ENCODE results near the gene GOLM1. TPM values are rescaled to one million over a fixed set of nuclear protein-coding genes. Genes with fewer than 3 reads are reported as not detected.

The GOLM1 gene
- total and polyA plus RNA-seq, 2 donors, result 41.5 to 45.9 TPM

GRCh38 chr9:86042199-86042978 lies 57.0 kb downstream of the GOLM1 start:
- H3K27ac ChIP-seq (ENCODE audit: low read depth in 1 of 2, low read length in 1 of 2), result no peak overlapping the region
- H3K4me3 ChIP-seq (ENCODE audit: low read length in 2 of 2), result no peak overlapping the region
- H3K9me3 ChIP-seq (ENCODE audit: control insufficient read depth in 2 of 2, insufficient read depth in 1 of 2, low read length in 1 of 2), result no peaks in the 10 kb centered on the region
- 78% methylated on average over 5 of the region's 5 CpGs for WGBS
- H3K36me3 ChIP-seq (ENCODE audit: control insufficient read depth in 2 of 2, insufficient read depth in 2 of 2, low read length in 1 of 2), result no peaks in the 10 kb centered on the region
- no peak for DNase-seq (ENCODE audit: low read depth in 6 of 9, low spot score in 9 of 9)
- no peaks in the 10 kb centered on the region for H3K4me1 ChIP-seq (ENCODE audit: control insufficient read depth in 2 of 2, insufficient read depth in 2 of 2, low read length in 2 of 2)
- H3K27me3 ChIP-seq (ENCODE audit: control insufficient read depth in 2 of 2, insufficient read depth in 1 of 2, low read length in 1 of 2), result no peaks in the 10 kb centered on the region

- H3K27me3 ChIP-seq (ENCODE audit: control insufficient read depth in 2 of 2, insufficient read depth in 1 of 2, low read length in 1 of 2), result no peaks in the 10 kb centered on the region
- WGBS, result 88% methylated on average over 8 of the region's 8 CpGs
- no peak overlapping the region for H3K4me3 ChIP-seq (ENCODE audit: low read length in 2 of 2)
- H3K27ac ChIP-seq (ENCODE audit: low read depth in 1 of 2, low read length in 1 of 2), result no peak overlapping the region
- H3K4me1 ChIP-seq (ENCODE audit: control insufficient read depth in 2 of 2, insufficient read depth in 2 of 2, low read length in 2 of 2), result no peaks in the 10 kb centered on the region
- H3K9me3 ChIP-seq (ENCODE audit: control insufficient read depth in 2 of 2, insufficient read depth in 1 of 2, low read length in 1 of 2), result no peaks in the 10 kb centered on the region
- DNase-seq (ENCODE audit: low read depth in 6 of 9, low spot score in 9 of 9), result no peak
- no peaks in the 10 kb centered on the region for H3K36me3 ChIP-seq (ENCODE audit: control insufficient read depth in 2 of 2, insufficient read depth in 2 of 2, low read length in 1 of 2)
Observed at GRCh38 chr9:86041311-86041741, 58.0 kb downstream of the GOLM1 start.

GRCh38 chr9:86040861-86041155 lies 58.5 kb downstream of the GOLM1 start:
- no peaks in the 10 kb centered on the region for H3K4me1 ChIP-seq (ENCODE audit: control insufficient read depth in 2 of 2, insufficient read depth in 2 of 2, low read length in 2 of 2)
- H3K27me3 ChIP-seq (ENCODE audit: control insufficient read depth in 2 of 2, insufficient read depth in 1 of 2, low read length in 1 of 2), result no peaks in the 10 kb centered on the region
- H3K36me3 ChIP-seq (ENCODE audit: control insufficient read depth in 2 of 2, insufficient read depth in 2 of 2, low read length in 1 of 2), result no peaks in the 10 kb centered on the region
- 88% methylated on average over 3 of the region's 3 CpGs for WGBS
- no peak overlapping the region for H3K4me3 ChIP-seq (ENCODE audit: low read length in 2 of 2)
- no peak for DNase-seq (ENCODE audit: low read depth in 6 of 9, low spot score in 9 of 9)
- H3K27ac ChIP-seq (ENCODE audit: low read depth in 1 of 2, low read length in 1 of 2), result no peak overlapping the region
- no peaks in the 10 kb centered on the region for H3K9me3 ChIP-seq (ENCODE audit: control insufficient read depth in 2 of 2, insufficient read depth in 1 of 2, low read length in 1 of 2)

- DNase-seq (ENCODE audit: low read depth in 6 of 9, low spot score in 9 of 9), result no peak
- Histone ChIP-seq H3K9me3 (ENCODE audit: control insufficient read depth in 2 of 2, insufficient read depth in 1 of 2, low read length in 1 of 2) (no peaks in the 10 kb centered on the region), H3K4me1 (ENCODE audit: control insufficient read depth in 2 of 2, insufficient read depth in 2 of 2, low read length in 2 of 2) (no peaks in the 10 kb centered on the region), H3K27me3 (ENCODE audit: control insufficient read depth in 2 of 2, insufficient read depth in 1 of 2, low read length in 1 of 2) (no peaks in the 10 kb centered on the region), H3K4me3 (ENCODE audit: low read length in 2 of 2) (no peak overlapping the region), H3K36me3 (ENCODE audit: control insufficient read depth in 2 of 2, insufficient read depth in 2 of 2, low read length in 1 of 2) (no peaks in the 10 kb centered on the region), H3K27ac (ENCODE audit: low read depth in 1 of 2, low read length in 1 of 2) (no peak overlapping the region)
- 95% methylated on average over 12 of the region's 12 CpGs for WGBS
Observed at GRCh38 chr9:86039991-86040860, 59.1 kb downstream of the GOLM1 start.

GRCh38 chr9:86036555-86036954 lies 62.8 kb downstream of the GOLM1 start:
- no peaks in the 10 kb centered on the region for H3K9me3 ChIP-seq (ENCODE audit: control insufficient read depth in 2 of 2, insufficient read depth in 1 of 2, low read length in 1 of 2)
- H3K4me1 ChIP-seq (ENCODE audit: control insufficient read depth in 2 of 2, insufficient read depth in 2 of 2, low read length in 2 of 2), result no peaks in the 10 kb centered on the region
- 97% methylated on average over 9 of the region's 9 CpGs for WGBS

GRCh38 chr9:86035827-86036440 lies 63.4 kb downstream of the GOLM1 start:
- DNase-seq (ENCODE audit: low read depth in 6 of 9, low spot score in 9 of 9), result no peak
- 94% methylated on average over 15 of the region's 15 CpGs for WGBS
- no peak overlapping the region for H3K4me3 ChIP-seq (ENCODE audit: low read length in 2 of 2)

More at GRCh38 chr9:86036555-86036954, 62.8 kb downstream of the GOLM1 start:
- DNase-seq (ENCODE audit: low read depth in 6 of 9, low spot score in 9 of 9), result no peak
- Histone ChIP-seq H3K36me3 (ENCODE audit: control insufficient read depth in 2 of 2, insufficient read depth in 2 of 2, low read length in 1 of 2) (peaks cover 0 to 3% of the 10 kb centered on the region in 2 donors), H3K27ac (ENCODE audit: low read depth in 1 of 2, low read length in 1 of 2) (no peak overlapping the region), H3K27me3 (ENCODE audit: control insufficient read depth in 2 of 2, insufficient read depth in 1 of 2, low read length in 1 of 2) (no peaks in the 10 kb centered on the region), H3K4me3 (ENCODE audit: low read length in 2 of 2) (no peak overlapping the region)

GRCh38 chr9:86034863-86035734 lies 64.3 kb downstream of the GOLM1 start:
- H3K4me3 ChIP-seq (ENCODE audit: low read length in 2 of 2), result no peak overlapping the region

More at GRCh38 chr9:86035827-86036440, 63.4 kb downstream of the GOLM1 start:
- Histone ChIP-seq H3K27ac (ENCODE audit: low read depth in 1 of 2, low read length in 1 of 2) (no peak overlapping the region), H3K36me3 (ENCODE audit: control insufficient read depth in 2 of 2, insufficient read depth in 2 of 2, low read length in 1 of 2) (peaks cover 0 to 3% of the 10 kb centered on the region in 2 donors), H3K27me3 (ENCODE audit: control insufficient read depth in 2 of 2, insufficient read depth in 1 of 2, low read length in 1 of 2) (no peaks in the 10 kb centered on the region), H3K4me1 (ENCODE audit: control insufficient read depth in 2 of 2, insufficient read depth in 2 of 2, low read length in 2 of 2) (no peaks in the 10 kb centered on the region), H3K9me3 (ENCODE audit: control insufficient read depth in 2 of 2, insufficient read depth in 1 of 2, low read length in 1 of 2) (no peaks in the 10 kb centered on the region)

GRCh38 chr9:86027767-86028166 lies 71.6 kb downstream of the GOLM1 start:
- no peak for DNase-seq (ENCODE audit: low read depth in 6 of 9, low spot score in 9 of 9)
- no peaks in the 10 kb centered on the region for H3K9me3 ChIP-seq (ENCODE audit: control insufficient read depth in 2 of 2, insufficient read depth in 1 of 2, low read length in 1 of 2)
- peaks cover 2 to 10% of the 10 kb centered on the region in 2 donors for H3K36me3 ChIP-seq (ENCODE audit: control insufficient read depth in 2 of 2, insufficient read depth in 2 of 2, low read length in 1 of 2)
- no peak overlapping the region for H3K27ac ChIP-seq (ENCODE audit: low read depth in 1 of 2, low read length in 1 of 2)
- peaks cover 0 to 3% of the 10 kb centered on the region in 2 donors for H3K4me1 ChIP-seq (ENCODE audit: control insufficient read depth in 2 of 2, insufficient read depth in 2 of 2, low read length in 2 of 2)
- WGBS, result 98% methylated on average over 4 of the region's 4 CpGs
- no peaks in the 10 kb centered on the region for H3K27me3 ChIP-seq (ENCODE audit: control insufficient read depth in 2 of 2, insufficient read depth in 1 of 2, low read length in 1 of 2)
- no peak overlapping the region for H3K4me3 ChIP-seq (ENCODE audit: low read length in 2 of 2)

More at GRCh38 chr9:86034863-86035734, 64.3 kb downstream of the GOLM1 start:
- Histone ChIP-seq H3K9me3 (ENCODE audit: control insufficient read depth in 2 of 2, insufficient read depth in 1 of 2, low read length in 1 of 2) (no peaks in the 10 kb centered on the region), H3K27ac (ENCODE audit: low read depth in 1 of 2, low read length in 1 of 2) (no peak overlapping the region), H3K27me3 (ENCODE audit: control insufficient read depth in 2 of 2, insufficient read depth in 1 of 2, low read length in 1 of 2) (no peaks in the 10 kb centered on the region), H3K36me3 (ENCODE audit: control insufficient read depth in 2 of 2, insufficient read depth in 2 of 2, low read length in 1 of 2) (peaks cover 0 to 3% of the 10 kb centered on the region in 2 donors), H3K4me1 (ENCODE audit: control insufficient read depth in 2 of 2, insufficient read depth in 2 of 2, low read length in 2 of 2) (no peaks in the 10 kb centered on the region)
- WGBS, result 93% methylated on average over 17 of the region's 17 CpGs
- DNase-seq (ENCODE audit: low read depth in 6 of 9, low spot score in 9 of 9), result no peak

All from thymus (tissue), 11 donors.